H9 (cell line): ENCODE results near the gene CFAP46. TPM values are rescaled to one million over a fixed set of nuclear protein-coding genes. Genes with fewer than 3 reads are reported as not detected.

Source experiments
- DNase-seq: peaks from one replicate; pipeline ENCODE4 v3.0.0-alpha.2; 2017
- H2AFZ ChIP-seq: one replicate; pipeline ENCODE4 v1.6.1; 2013; ENCODE audit warnings: mild to moderate bottlenecking, low read length, control low read depth, moderate library complexity
- H2AK5ac ChIP-seq: 2 replicates; pipeline ENCODE4 v1.6.1; 2013; ENCODE audit warnings: low read length, control low read depth, mixed read lengths; ENCODE audit not compliant: insufficient read length
- H2BK120ac ChIP-seq: one replicate; pipeline ENCODE4 v1.6.1; 2013; ENCODE audit warnings: low read depth, mild to moderate bottlenecking, low read length, control low read depth, inconsistent platforms; ENCODE audit not compliant: poor library complexity, severe bottlenecking
- H2BK12ac ChIP-seq: 2 replicates; pipeline ENCODE4 v1.6.1; 2013; ENCODE audit warnings: low read length, control low read depth, mixed read lengths, low read depth; ENCODE audit not compliant: insufficient read length
- H2BK15ac ChIP-seq: 2 replicates; pipeline ENCODE4 v1.6.1; 2013; ENCODE audit warnings: low read depth, low read length, control low read depth
- H2BK20ac ChIP-seq: one replicate; pipeline ENCODE4 v1.6.1; 2013; ENCODE audit warnings: low read depth, mild to moderate bottlenecking, low read length, control low read depth, inconsistent platforms; ENCODE audit not compliant: poor library complexity, severe bottlenecking
- H2BK5ac ChIP-seq: 2 replicates; pipeline ENCODE4 v1.6.1; 2013; ENCODE audit warnings: low read length, control low read depth, mixed read lengths; ENCODE audit not compliant: insufficient read length
- H3K14ac ChIP-seq: 2 replicates; pipeline ENCODE4 v1.6.1; 2013; ENCODE audit warnings: low read length, control low read depth; ENCODE audit not compliant: insufficient read depth
- H3K18ac ChIP-seq: 2 replicates; pipeline ENCODE4 v1.6.1; 2013; ENCODE audit warnings: low read depth, mild to moderate bottlenecking, mixed read lengths, low read length, control low read depth; ENCODE audit not compliant: insufficient read length
- H3K23ac ChIP-seq: 2 replicates; pipeline ENCODE4 v1.6.1; 2013; ENCODE audit warnings: low read length, control low read depth, mixed read lengths, low read depth; ENCODE audit not compliant: insufficient read length
- H3K23me2 ChIP-seq: 2 replicates; pipeline ENCODE4 v1.6.1; 2013; ENCODE audit warnings: low read depth, mild to moderate bottlenecking, mixed read lengths, low read length, control low read depth; ENCODE audit not compliant: insufficient read length, poor library complexity, severe bottlenecking
- H3K27ac ChIP-seq: 2 replicates; pipeline ENCODE4 v1.5.1; 2013; ENCODE audit warnings: low read length, control low read depth, mixed read lengths, low read depth; ENCODE audit not compliant: insufficient read length
- H3K27me3 ChIP-seq: 2 replicates; pipeline ENCODE4 v1.6.1; 2013; ENCODE audit warnings: low read length, control low read depth, inconsistent platforms; ENCODE audit not compliant: insufficient read depth
- H3K4ac ChIP-seq: 2 replicates; pipeline ENCODE4 v1.6.1; 2013; ENCODE audit warnings: low read depth, mild to moderate bottlenecking, control low read depth, inconsistent platforms, low read length, moderate library complexity
- H3K4me1 ChIP-seq: 2 replicates; pipeline ENCODE4 v1.6.1; 2013; ENCODE audit warnings: low read length, control low read depth, inconsistent platforms; ENCODE audit not compliant: insufficient read depth
- H3K4me2 ChIP-seq: 2 replicates; pipeline ENCODE4 v1.6.1; 2013; ENCODE audit warnings: low read length, control low read depth, mixed read lengths; ENCODE audit not compliant: insufficient read length, insufficient read depth
- H3K56ac ChIP-seq: 2 replicates; pipeline ENCODE4 v1.6.1; 2013; ENCODE audit warnings: low read depth, mild to moderate bottlenecking, mixed read lengths, low read length, control low read depth; ENCODE audit not compliant: insufficient read length
- H3K79me1 ChIP-seq: 2 replicates; pipeline ENCODE4 v1.6.1; 2013; ENCODE audit warnings: low read depth, mild to moderate bottlenecking, moderate library complexity, low read length, control low read depth, inconsistent platforms; ENCODE audit not compliant: insufficient read depth, poor library complexity, severe bottlenecking
- H3K79me2 ChIP-seq: 2 replicates; pipeline ENCODE4 v1.6.1; 2013; ENCODE audit warnings: low read length, control low read depth, inconsistent platforms; ENCODE audit not compliant: insufficient read depth
- H3K9ac ChIP-seq: 2 replicates; pipeline ENCODE4 v1.6.1; 2013; ENCODE audit warnings: low read length, control low read depth, mixed read lengths; ENCODE audit not compliant: insufficient read length; ENCODE audit errors: extremely low read depth
- H3K9me3 ChIP-seq: one replicate; pipeline ENCODE4 v1.6.1; 2013; ENCODE audit warnings: low read depth, low read length, inconsistent platforms; ENCODE audit not compliant: control insufficient read depth
- H3T11ph ChIP-seq: one replicate; pipeline ENCODE4 v1.6.1; 2013; ENCODE audit warnings: mild to moderate bottlenecking, low read length, control low read depth, inconsistent platforms
- H4K20me1 ChIP-seq: one replicate; pipeline ENCODE4 v1.6.1; 2013; ENCODE audit not compliant: control insufficient read depth, insufficient read length, insufficient read depth
- H4K5ac ChIP-seq: 2 replicates; pipeline ENCODE4 v1.6.1; 2013; ENCODE audit warnings: low read depth, mild to moderate bottlenecking, mixed read lengths, low read length, control low read depth; ENCODE audit not compliant: insufficient read length
- H4K8ac ChIP-seq: replicated peaks from 2 replicates; pipeline ENCODE4 v1.6.1; 2013; ENCODE audit warnings: low read length, control low read depth, mixed read lengths, low read depth; ENCODE audit not compliant: insufficient read length
- H4K91ac ChIP-seq: 2 replicates; pipeline ENCODE4 v1.6.1; 2013; ENCODE audit warnings: low read depth, mild to moderate bottlenecking, moderate library complexity, mixed read lengths, low read length, control low read depth; ENCODE audit not compliant: insufficient read length
- H3K27ac Mint-ChIP-seq, 3 experiments: 2 replicates in 2 of 3; 3 replicates in 1 of 3; pipeline ENCODE4 v1.8.0; 2020 to 2021; ENCODE audit warnings: mixed read lengths in 3 of 3, mild to moderate bottlenecking in 1 of 3, moderate library complexity in 1 of 3
- H3K27me3 Mint-ChIP-seq: 2 replicates; pipeline ENCODE4 v1.8.0; 2021; ENCODE audit warnings: low read depth, mild to moderate bottlenecking, moderate library complexity, mixed read lengths
- H3K36me3 Mint-ChIP-seq, 3 experiments: 2 replicates in 2 of 3; 3 replicates in 1 of 3; pipeline ENCODE4 v1.8.0; 2020 to 2021; ENCODE audit warnings: low read depth in 3 of 3, mixed read lengths in 3 of 3; ENCODE audit not compliant: insufficient read depth in 1 of 3
- H3K4me1 Mint-ChIP-seq, 2 experiments: 2 replicates each; pipeline ENCODE4 v1.8.0; 2020; ENCODE audit warnings: mixed read lengths in 2 of 2
- H3K4me3 Mint-ChIP-seq, 2 experiments: 2 replicates in 1 of 2; 3 replicates in 1 of 2; pipeline ENCODE4 v1.8.0; 2020 to 2021; ENCODE audit warnings: mild to moderate bottlenecking in 2 of 2, mixed read lengths in 2 of 2, moderate library complexity in 1 of 2
- H3K9me3 Mint-ChIP-seq, 2 experiments: 2 replicates in 1 of 2; 3 replicates in 1 of 2; pipeline ENCODE4 v1.8.0; 2020; ENCODE audit warnings: mild to moderate bottlenecking in 2 of 2, mixed read lengths in 2 of 2, moderate library complexity in 1 of 2
- CTCF ChIP-seq: fragments of 200-600 bp; sonication (generic); conservative IDR thresholded peaks from 3 replicates; pipeline ENCODE4 v1.8.0; 2021; ENCODE audit warnings: antibody characterized with exemption, mild to moderate bottlenecking
- WGBS: extraction: QIAGEN DNeasy Blood & Tissue Kit; methylation state at CpG from one replicate; pipeline ENCODE4 v1.1.7; 2013; ENCODE audit warnings: missing lambda C conversion rate, low lambda C conversion rate, mixed read lengths; ENCODE audit not compliant: insufficient read length; ENCODE audit errors: extremely low coverage; 5-methylcytosine and 5-hydroxymethylcytosine counted together
- total RNA-seq: library from RNA; stranded (reverse); gene quantifications from 2 replicates; pipeline ENCODE4 v1.2.1, GENCODE V29; 2021

The CFAP46 gene
- total RNA-seq, 1 experiment from 2014 or later, result 3.1 TPM

- H3K27me3 ChIP-seq, result no peaks in the 10 kb centered on the region
These were observed 66.1 kb downstream of the CFAP46 start for GRCh38 chr10:132876131-132876860.

More at GRCh38 chr10:132876131-132876860, 66.1 kb downstream of the CFAP46 start:
- no peak overlapping the region for H3K18ac ChIP-seq
- no peak overlapping the region for H4K8ac ChIP-seq
- H3K9ac ChIP-seq, result no peak overlapping the region
- H3T11ph ChIP-seq, result no peak overlapping the region
- no peak overlapping the region for H3K56ac ChIP-seq
- no peak overlapping the region for H3K4me2 ChIP-seq
- H3K79me1 ChIP-seq, result no peaks in the 10 kb centered on the region
- no peaks in the 10 kb centered on the region for H3K23me2 ChIP-seq
- H3K27ac Mint-ChIP-seq, result no peak overlapping the region
- no peak overlapping the region for H2BK20ac ChIP-seq
- no peak overlapping the region for H2BK15ac ChIP-seq
- no peak overlapping the region for H3K4ac ChIP-seq
- no peak overlapping the region for H4K5ac ChIP-seq
- no peak overlapping the region for H2AFZ ChIP-seq
- H3K79me2 ChIP-seq, result no peaks in the 10 kb centered on the region
- H3K36me3 Mint-ChIP-seq, result peaks cover 3 to 8% (median 8%) of the 10 kb centered on the region in 3 experiments; a peak in 6 of 7 replicates
- no peak overlapping the region for H2AK5ac ChIP-seq
- no peak overlapping the region for H3K4me3 Mint-ChIP-seq
- DNase-seq, result no peak
- H3K27ac ChIP-seq, result no peak overlapping the region
- no peaks in the 10 kb centered on the region; the same call in 1 of the 2 replicates for H3K4me1 ChIP-seq
- H3K9me3 ChIP-seq, result peaks cover 5% of the 10 kb centered on the region
- H3K4me1 Mint-ChIP-seq, result peaks cover 7 to 9% of the 10 kb centered on the region in 2 experiments
- H3K9me3 Mint-ChIP-seq, result peaks cover 12 to 16% of the 10 kb centered on the region in 2 experiments
- WGBS, result no CpG with 5 or more reads among the region's 18 CpGs
- H4K91ac ChIP-seq, result no peak overlapping the region
- no peak overlapping the region for H2BK5ac ChIP-seq
- H4K20me1 ChIP-seq, result no peaks in the 10 kb centered on the region
- no peak overlapping the region for H3K23ac ChIP-seq
- no peak for TF ChIP-seq CTCF
- H3K27me3 Mint-ChIP-seq, result peaks cover 7% of the 10 kb centered on the region
- no peak overlapping the region for H3K14ac ChIP-seq
- H2BK120ac ChIP-seq, result no peak overlapping the region
- no peak overlapping the region for H2BK12ac ChIP-seq
